ENCODE data around the gene SAMD1. TPM values are rescaled to one million over a fixed set of nuclear protein-coding genes. Genes with fewer than 3 reads are reported as not detected.

Gene SAMD1
- total RNA-seq, 1 donor from 2014 or later, result 64.7 TPM

DNA sequence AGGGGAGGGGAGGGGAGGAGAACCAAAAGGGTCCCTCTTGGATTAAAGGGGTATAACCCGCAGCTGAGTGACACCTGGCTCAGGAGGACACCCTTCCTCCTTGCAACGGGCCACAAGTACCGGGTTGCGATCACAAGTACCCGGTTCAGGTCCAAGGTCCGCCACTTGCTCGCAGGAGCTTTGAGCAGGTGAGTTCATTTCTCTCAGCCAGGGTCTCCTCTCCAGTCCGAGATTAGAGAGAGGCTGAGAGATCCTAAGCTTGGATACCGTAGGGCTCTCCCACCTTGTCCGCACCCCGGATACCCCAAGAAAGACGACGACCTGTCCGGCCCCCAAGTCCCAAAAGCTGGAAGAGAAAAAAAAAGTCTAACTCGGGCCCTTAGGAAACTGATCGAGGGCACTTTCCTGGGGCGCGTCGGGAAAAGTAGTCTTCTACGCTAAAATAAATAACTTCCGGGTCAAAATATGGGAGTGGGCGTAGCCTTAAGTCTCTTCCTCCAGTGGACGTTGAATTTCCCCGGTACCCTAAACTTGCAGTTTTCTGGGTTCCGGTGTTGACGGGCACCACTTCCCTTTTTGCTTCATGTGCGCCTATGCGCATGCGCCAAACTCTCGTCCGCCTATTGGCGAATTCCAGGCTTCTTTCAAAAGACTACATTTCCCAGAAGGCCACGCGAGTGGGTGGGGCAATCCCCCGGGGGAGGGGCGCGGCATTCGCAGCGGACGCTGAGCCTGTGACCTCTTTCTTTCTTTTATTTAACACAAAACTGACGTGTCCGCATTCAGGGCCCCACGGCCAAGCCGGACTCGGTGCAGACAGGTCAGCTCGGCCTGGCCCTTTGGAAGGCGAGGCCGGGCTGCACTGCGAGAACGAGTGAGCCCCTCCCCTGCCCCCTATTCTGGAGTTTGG is 9.4 kb downstream of the SAMD1 start:
- Mint-ChIP-seq H3K27ac (peak overlapping the region; percentile 98), H3K4me1 (ENCODE audit: low read depth) (peaks cover 11% of the 10 kb centered on the region), H3K27me3 (no peaks in the 10 kb centered on the region), H3K36me3 (ENCODE audit: insufficient read depth) (peaks cover 2% of the 10 kb centered on the region), H3K9me3 (ENCODE audit: low read depth) (no peaks in the 10 kb centered on the region), H3K4me3 (ENCODE audit: low read depth) (peak overlapping the region; percentile 93)
- TF ChIP-seq, protein P1, sequence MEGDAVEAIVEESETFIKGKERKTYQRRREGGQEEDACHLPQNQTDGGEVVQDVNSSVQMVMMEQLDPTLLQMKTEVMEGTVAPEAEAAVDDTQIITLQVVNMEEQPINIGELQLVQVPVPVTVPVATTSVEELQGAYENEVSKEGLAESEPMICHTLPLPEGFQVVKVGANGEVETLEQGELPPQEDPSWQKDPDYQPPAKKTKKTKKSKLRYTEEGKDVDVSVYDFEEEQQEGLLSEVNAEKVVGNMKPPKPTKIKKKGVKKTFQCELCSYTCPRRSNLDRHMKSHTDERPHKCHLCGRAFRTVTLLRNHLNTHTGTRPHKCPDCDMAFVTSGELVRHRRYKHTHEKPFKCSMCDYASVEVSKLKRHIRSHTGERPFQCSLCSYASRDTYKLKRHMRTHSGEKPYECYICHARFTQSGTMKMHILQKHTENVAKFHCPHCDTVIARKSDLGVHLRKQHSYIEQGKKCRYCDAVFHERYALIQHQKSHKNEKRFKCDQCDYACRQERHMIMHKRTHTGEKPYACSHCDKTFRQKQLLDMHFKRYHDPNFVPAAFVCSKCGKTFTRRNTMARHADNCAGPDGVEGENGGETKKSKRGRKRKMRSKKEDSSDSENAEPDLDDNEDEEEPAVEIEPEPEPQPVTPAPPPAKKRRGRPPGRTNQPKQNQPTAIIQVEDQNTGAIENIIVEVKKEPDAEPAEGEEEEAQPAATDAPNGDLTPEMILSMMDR (IDR thresholded peaks at IDR 0.05; ENCODE audit: unreplicated experiment), result no peak
- peak; percentile 98 for DNase-seq (ENCODE audit: low spot score, unreplicated experiment)

DNA sequence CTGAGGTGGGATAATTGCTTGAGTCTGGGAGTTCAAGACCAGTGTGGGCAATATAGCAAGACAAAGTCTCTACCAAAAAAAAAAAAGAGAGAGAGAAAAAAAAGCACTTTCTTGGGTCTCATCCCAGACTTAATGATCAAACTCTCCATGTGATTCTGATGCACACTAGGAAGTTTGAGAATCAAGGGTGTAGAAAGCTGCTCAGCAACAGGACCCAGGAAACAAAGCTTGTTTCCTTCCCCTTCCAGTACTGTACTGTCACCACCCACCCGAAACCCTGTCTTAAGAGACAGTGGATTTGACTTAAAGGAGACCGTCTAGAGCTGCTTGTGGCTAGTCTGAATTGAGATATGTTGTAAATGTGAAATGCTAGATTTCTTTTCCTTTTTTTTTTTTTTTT is 12.1 kb downstream of the SAMD1 start:
- H3K27me3 Mint-ChIP-seq, result no peaks in the 10 kb centered on the region
- no peak for DNase-seq (ENCODE audit: low spot score, unreplicated experiment)
- H3K27ac Mint-ChIP-seq, result no peak overlapping the region
- TF ChIP-seq, protein P1 (IDR thresholded peaks at IDR 0.05; ENCODE audit: unreplicated experiment), result no peak
- H3K36me3 Mint-ChIP-seq (ENCODE audit: insufficient read depth), result no peaks in the 10 kb centered on the region
- peaks cover 14% of the 10 kb centered on the region for H3K4me1 Mint-ChIP-seq (ENCODE audit: low read depth)
- H3K4me3 Mint-ChIP-seq (ENCODE audit: low read depth), result no peak overlapping the region
- no peaks in the 10 kb centered on the region for H3K9me3 Mint-ChIP-seq (ENCODE audit: low read depth)

DNA sequence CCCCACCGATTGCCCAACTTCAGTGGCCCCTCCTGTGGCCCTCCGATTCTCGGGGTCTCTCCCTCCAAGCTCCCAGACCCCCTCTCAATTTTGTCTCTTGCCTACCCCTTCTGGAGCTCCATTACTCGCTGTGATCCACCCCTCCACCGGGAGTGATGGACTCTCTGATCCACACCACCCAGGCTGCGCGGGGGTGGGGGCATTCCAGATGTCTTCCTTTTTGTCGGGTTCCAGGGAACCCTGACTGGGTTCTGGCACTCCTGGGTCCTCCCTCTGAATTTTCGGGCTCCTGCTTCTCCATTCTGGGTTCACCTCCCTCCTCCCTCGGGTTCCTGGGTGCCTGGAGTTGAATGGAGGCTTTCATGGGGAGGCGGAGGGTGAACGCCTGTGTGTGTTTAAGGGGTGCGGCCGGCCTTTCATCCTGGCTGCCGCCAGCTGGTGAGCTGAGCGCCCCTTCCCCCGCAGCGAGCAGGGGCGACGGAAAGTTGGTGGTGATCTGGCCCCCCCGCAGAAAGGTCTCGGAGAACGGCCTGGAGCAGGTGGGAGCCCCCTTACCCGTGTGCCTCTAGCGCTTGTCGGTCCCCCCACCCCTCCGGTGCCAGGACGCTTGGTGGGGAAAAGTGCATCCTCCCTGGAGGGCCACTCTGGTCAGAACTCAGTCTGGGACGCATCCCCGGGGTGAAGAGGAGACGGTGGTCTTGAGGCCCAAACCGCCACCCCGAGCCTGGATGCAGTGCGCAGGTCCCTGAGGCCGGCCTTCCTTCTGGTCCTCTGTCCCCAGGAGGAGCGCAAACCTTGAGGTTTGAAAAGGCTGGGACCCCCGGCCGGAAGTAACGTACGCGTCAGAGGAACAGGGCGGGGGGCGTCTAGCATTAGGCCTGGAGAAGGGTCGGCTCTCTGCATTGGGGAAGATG is 16.4 kb downstream of the SAMD1 start:
- Mint-ChIP-seq H3K4me1 (ENCODE audit: low read depth) (peaks cover 6% of the 10 kb centered on the region), H3K27ac (no peak overlapping the region), H3K4me3 (ENCODE audit: low read depth) (peak overlapping the region; percentile 86), H3K36me3 (ENCODE audit: insufficient read depth) (no peaks in the 10 kb centered on the region), H3K9me3 (ENCODE audit: low read depth) (no peaks in the 10 kb centered on the region), H3K27me3 (peaks cover 11% of the 10 kb centered on the region)
- TF ChIP-seq, protein P1 (IDR thresholded peaks at IDR 0.05; ENCODE audit: unreplicated experiment), result no peak
- no peak for DNase-seq (ENCODE audit: low spot score, unreplicated experiment)

DNA sequence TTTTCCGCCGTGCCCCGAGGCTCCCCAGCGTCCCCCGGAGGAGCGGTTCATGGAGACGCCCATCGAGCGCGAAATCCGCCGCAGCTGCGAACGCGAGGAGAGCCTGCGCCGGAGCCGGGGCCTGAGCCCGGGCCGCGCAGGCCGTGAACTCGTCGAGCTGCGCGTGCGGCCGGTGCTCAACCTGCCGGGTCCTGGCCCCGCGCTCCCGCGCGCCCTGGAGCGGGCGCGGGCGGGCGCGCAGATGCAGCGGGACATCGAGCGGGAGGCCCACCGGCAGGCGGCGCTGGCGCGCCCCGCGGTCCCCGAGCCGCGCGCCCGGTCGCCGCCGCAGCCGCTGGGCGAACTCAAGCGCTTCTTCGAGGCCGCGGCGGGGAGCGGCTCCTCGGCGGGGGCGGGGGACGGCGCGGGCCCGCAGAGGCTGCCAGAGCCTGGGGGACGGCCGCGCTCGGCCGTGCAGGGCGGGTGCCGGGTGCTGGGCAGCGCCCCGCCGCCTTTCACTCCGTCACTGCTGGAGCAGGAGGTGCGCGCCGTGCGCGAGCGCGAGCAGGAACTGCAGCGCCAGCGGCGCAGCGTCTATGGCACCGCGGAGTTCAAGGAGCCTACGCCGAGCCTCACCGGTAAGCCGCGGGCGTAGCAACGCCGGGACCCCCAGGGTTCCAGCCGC is 17.2 kb downstream of the SAMD1 start:
- peak; percentile 64 for DNase-seq (ENCODE audit: low spot score, unreplicated experiment)
- TF ChIP-seq, protein P1 (IDR thresholded peaks at IDR 0.05; ENCODE audit: unreplicated experiment), result peak; percentile 64
- peak overlapping the region; percentile 86 for H3K4me3 Mint-ChIP-seq (ENCODE audit: low read depth)
- H3K27ac Mint-ChIP-seq, result no peak overlapping the region
- no peaks in the 10 kb centered on the region for H3K36me3 Mint-ChIP-seq (ENCODE audit: insufficient read depth)
- H3K9me3 Mint-ChIP-seq (ENCODE audit: low read depth), result no peaks in the 10 kb centered on the region
- H3K4me1 Mint-ChIP-seq (ENCODE audit: low read depth), result peaks cover 6% of the 10 kb centered on the region
- peaks cover 11% of the 10 kb centered on the region for H3K27me3 Mint-ChIP-seq
